ENCODE measurements around the gene LRMDA. TPM values are rescaled to one million over a fixed set of nuclear protein-coding genes. Genes with fewer than 3 reads are reported as not detected.
A peak's percentile ranks its signal among the peaks of the same experiment; 100 is the strongest.

Gene LRMDA
- total and polyA plus RNA-seq, 2 of the 13 experiments (the other 11 are each of a cell fraction or from before 2014, with no cell fraction given), result 13.4 to 22.0 TPM

DNA sequence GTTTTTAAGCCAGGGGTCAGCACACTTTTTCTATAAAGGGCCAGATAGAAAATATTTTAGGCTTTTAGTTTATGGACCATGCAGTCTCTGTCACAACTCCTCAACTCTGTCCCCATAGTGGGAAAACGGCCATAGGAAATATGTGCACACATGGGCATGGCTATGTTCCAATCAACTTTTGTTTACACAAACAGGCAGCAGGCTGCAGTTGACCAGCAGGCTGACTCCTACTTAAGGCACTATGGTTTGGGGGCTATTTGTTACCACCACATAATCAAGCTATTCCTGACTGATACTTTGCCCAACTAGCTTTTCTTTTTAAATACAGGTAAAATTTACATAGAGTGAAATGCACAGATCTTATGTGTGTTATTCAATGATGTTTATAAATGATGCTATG is 362.4 kb downstream of the LRMDA start:
- ChIA-PET POLR2A (no interaction called here), CTCF (ENCODE audit: low intra/inter-chr PET ratio, low total read pairs) (no interaction called here)
- Histone ChIP-seq H3K27ac (ENCODE audit: extremely low read length, insufficient read depth, low read length) (no peak overlapping the region), H3K4me2 (ENCODE audit: low read depth, low read length) (no peak overlapping the region), H3K36me3 (replicated peaks in 1 of 2; ENCODE audit: control insufficient read depth in 1 of 2, insufficient read depth in 2 of 2, low read length in 2 of 2) (no peaks in the 10 kb centered on the region), H2AFZ (ENCODE audit: low read length) (no peak overlapping the region), H4K20me1 (ENCODE audit: insufficient read depth, low read length) (no peaks in the 10 kb centered on the region), H3K79me2 (ENCODE audit: insufficient read depth, low read length) (no peaks in the 10 kb centered on the region), H3K27me3 (ENCODE audit: control insufficient read depth in 1 of 2, insufficient read depth in 2 of 2, low read length in 2 of 2) (no peaks in the 10 kb centered on the region), H3K9ac (ENCODE audit: insufficient read depth, low read depth, low read length) (no peak overlapping the region), H3K4me3 (replicated peaks in 1 of 3; ENCODE audit: insufficient read depth in 1 of 3, low read depth in 2 of 3, low read length in 3 of 3) (no peak overlapping the region), H3K9me3 (ENCODE audit: low read length) (no peaks in the 10 kb centered on the region), H3K4me1 (ENCODE audit: insufficient read depth, low read length) (peaks cover 31% of the 10 kb centered on the region)
- intact Hi-C loops (cut with micrococcal nuclease; ENCODE audit: unreplicated experiment), result no loop called here
- ATAC-seq (no peak), DNase-seq (ENCODE audit: low spot score) (no peak), FAIRE-seq (no peak)
- BruUV-seq (replicated peaks), result no TSS peak
- WGBS (ENCODE audit: low lambda C conversion rate), result 75% methylated on average over 1 of the region's 1 CpG
- in situ Hi-C loops (cut with HindIII; ENCODE audit: extremely low pct_ligation_motif_present, low pct_unique_long_range_greater_than_20kb), result no loop called here
- TF ChIP-seq RBAK (CRISPR knock-in tag; IDR thresholded peaks at IDR 0.05), result peak; percentile 95
- TF ChIP-seq ZNF567 (CRISPR knock-in tag; IDR thresholded peaks at IDR 0.05; ENCODE audit: borderline replicate concordance), result no peak

DNA sequence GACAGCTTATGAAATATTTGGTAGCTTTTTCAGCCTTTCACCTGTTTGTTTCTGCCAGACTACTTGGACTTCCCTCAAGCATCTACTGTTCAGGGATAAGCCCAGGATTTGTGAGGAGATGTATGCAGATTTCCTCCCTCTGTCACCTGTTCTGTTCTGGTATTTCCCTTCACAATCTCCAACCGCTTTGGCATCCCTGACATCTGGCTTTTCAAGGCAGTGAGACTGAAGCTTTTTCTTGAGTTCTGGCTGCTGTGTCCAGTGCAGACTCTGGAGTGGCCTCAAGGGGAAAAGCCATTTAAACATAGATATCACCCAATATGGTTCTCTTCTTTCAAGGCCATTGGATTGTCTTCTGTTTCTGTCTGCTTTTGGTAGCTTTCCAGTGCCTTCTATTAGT is 369.7 kb downstream of the LRMDA start:
- H3K4me2 ChIP-seq (ENCODE audit: low read depth, low read length), result no peak overlapping the region
- in situ Hi-C loops (cut with HindIII; ENCODE audit: extremely low pct_ligation_motif_present, low pct_unique_long_range_greater_than_20kb) (no loop called here), intact Hi-C loops (cut with micrococcal nuclease; ENCODE audit: unreplicated experiment) (no loop called here)
- H3K27ac ChIP-seq (ENCODE audit: extremely low read length, insufficient read depth, low read length), result no peak overlapping the region
- ATAC-seq (no peak), DNase-seq (ENCODE audit: low spot score) (no peak), FAIRE-seq (no peak)
- H3K79me2 ChIP-seq (ENCODE audit: insufficient read depth, low read length), result no peaks in the 10 kb centered on the region
- TF ChIP-seq, protein P1, sequence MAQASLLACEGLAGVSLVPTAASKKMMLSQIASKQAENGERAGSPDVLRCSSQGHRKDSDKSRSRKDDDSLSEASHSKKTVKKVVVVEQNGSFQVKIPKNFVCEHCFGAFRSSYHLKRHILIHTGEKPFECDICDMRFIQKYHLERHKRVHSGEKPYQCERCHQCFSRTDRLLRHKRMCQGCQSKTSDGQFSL (CRISPR knock-in tag; IDR thresholded peaks at IDR 0.05), result no peak
- TF ChIP-seq ONECUT2 (CRISPR knock-in tag; IDR thresholded peaks at IDR 0.05) (no peak), MTF1 (CRISPR knock-in tag; IDR thresholded peaks at IDR 0.05) (no peak), HNF4G (IDR thresholded peaks at IDR 0.05; ENCODE audit: borderline replicate concordance, low read depth, low read length) (no peak), HNF4G (CRISPR knock-in tag; IDR thresholded peaks at IDR 0.05; ENCODE audit: borderline replicate concordance, low read depth) (no peak), SRSF4 (IDR thresholded peaks at IDR 0.05; ENCODE audit: low read depth, low read length, poor library complexity, severe bottlenecking) (no peak)
- TF ChIP-seq, protein P2, sequence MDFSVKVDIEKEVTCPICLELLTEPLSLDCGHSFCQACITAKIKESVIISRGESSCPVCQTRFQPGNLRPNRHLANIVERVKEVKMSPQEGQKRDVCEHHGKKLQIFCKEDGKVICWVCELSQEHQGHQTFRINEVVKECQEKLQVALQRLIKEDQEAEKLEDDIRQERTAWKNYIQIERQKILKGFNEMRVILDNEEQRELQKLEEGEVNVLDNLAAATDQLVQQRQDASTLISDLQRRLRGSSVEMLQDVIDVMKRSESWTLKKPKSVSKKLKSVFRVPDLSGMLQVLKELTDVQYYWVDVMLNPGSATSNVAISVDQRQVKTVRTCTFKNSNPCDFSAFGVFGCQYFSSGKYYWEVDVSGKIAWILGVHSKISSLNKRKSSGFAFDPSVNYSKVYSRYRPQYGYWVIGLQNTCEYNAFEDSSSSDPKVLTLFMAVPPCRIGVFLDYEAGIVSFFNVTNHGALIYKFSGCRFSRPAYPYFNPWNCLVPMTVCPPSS (IDR thresholded peaks at IDR 0.05), result no peak
- WGBS (ENCODE audit: low lambda C conversion rate), result 93% methylated on average over 1 of the region's 1 CpG
- peaks cover 26% of the 10 kb centered on the region for H3K4me1 ChIP-seq (ENCODE audit: insufficient read depth, low read length)
- no TSS peak for BruUV-seq (replicated peaks)
- ChIA-PET POLR2A (interaction anchor here (1.1 kb wide), 1 partner anchor 13 kb away, joined by 3 read pairs; no protein-coding TSS in a partner anchor), CTCF (ENCODE audit: low intra/inter-chr PET ratio, low total read pairs) (no interaction called here)
- H3K27me3 ChIP-seq (ENCODE audit: control insufficient read depth in 1 of 2, insufficient read depth in 2 of 2, low read length in 2 of 2), result no peaks in the 10 kb centered on the region
- H2AFZ ChIP-seq (ENCODE audit: low read length), result no peak overlapping the region
- H3K9me3 ChIP-seq (ENCODE audit: low read length), result no peaks in the 10 kb centered on the region
- no peak overlapping the region for H3K4me3 ChIP-seq (replicated peaks in 1 of 3; ENCODE audit: insufficient read depth in 1 of 3, low read depth in 2 of 3, low read length in 3 of 3)
- H3K36me3 ChIP-seq (replicated peaks in 1 of 2; ENCODE audit: control insufficient read depth in 1 of 2, insufficient read depth in 2 of 2, low read length in 2 of 2), result no peaks in the 10 kb centered on the region
- no peaks in the 10 kb centered on the region for H4K20me1 ChIP-seq (ENCODE audit: insufficient read depth, low read length)
- no peak overlapping the region for H3K9ac ChIP-seq (ENCODE audit: insufficient read depth, low read depth, low read length)

All from HepG2 (cell line).